Smooth muscle cell of the brain vasculature (primary cell): ENCODE results near the gene DCAF6.

Source experiments
- DNase-seq: peaks from one replicate; pipeline ENCODE4 v3.0.0-alpha.2; 2012; ENCODE audit warnings: low read depth, low spot score

The DCAF6 gene

DNA sequence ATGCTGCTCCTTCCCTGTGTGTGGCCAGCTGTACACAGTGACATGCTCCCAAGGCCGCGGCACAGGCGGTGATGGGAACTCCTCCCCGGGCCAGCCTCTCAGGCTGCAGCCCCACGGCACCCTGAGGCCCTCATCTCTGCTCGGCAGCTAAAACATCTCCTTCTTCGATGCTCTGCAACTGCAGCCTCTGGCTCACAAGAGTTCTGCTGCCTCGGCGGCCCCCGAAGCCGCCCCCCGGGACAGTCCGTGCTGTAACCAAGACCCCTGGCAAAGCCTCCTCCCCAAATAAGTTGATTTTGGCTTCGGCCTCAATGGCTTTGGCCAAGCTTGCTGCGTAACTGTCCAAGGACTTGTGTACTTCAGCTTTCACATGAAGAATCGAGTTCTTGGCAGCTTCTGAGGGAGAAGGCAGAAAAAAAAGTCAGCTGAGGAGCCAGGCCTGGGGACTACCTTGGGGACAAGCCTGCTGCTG lies 149.0 kb downstream of the DCAF6 start:
- no peak for DNase-seq

DNA sequence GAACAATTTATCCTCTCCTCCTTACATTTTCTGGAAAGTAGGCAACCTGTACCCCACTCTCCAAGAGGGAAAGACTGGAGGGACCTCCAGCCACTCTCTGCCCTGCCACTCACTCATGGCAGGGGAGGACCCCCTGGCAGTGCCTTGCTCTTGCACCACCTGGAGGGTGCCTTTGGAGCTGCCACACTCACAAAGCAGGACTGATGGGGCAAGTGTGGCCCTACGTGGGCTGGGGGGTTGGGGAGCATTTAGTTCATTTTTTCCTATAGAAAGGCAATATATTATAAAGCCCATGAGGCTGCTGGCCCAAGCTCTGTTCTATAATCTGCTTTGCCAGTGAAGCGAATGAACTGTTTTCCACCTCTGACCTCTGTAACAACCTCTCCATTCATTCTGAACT lies 150.0 kb downstream of the DCAF6 start:
- DNase-seq = no peak

DNA sequence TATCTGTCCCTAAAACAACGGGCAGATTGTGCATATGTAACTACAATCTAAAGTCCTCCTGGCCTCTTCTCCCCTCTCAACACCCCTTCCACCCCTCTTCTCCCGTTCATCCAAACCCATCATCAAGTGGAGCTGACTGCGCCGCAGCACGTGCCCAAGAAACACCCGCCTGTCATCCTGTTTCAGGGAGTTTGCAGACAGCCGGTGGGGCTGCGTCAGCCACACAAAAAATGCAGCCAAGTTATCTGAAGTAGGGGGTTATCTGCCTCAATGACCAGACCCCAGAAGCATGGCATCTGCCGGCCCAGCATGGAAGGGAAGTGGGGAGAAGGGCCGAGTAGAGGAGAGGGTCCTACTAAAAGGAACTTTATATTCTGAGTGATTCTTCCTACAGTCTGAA lies 151.2 kb downstream of the DCAF6 start:
- DNase-seq = no peak

DNA sequence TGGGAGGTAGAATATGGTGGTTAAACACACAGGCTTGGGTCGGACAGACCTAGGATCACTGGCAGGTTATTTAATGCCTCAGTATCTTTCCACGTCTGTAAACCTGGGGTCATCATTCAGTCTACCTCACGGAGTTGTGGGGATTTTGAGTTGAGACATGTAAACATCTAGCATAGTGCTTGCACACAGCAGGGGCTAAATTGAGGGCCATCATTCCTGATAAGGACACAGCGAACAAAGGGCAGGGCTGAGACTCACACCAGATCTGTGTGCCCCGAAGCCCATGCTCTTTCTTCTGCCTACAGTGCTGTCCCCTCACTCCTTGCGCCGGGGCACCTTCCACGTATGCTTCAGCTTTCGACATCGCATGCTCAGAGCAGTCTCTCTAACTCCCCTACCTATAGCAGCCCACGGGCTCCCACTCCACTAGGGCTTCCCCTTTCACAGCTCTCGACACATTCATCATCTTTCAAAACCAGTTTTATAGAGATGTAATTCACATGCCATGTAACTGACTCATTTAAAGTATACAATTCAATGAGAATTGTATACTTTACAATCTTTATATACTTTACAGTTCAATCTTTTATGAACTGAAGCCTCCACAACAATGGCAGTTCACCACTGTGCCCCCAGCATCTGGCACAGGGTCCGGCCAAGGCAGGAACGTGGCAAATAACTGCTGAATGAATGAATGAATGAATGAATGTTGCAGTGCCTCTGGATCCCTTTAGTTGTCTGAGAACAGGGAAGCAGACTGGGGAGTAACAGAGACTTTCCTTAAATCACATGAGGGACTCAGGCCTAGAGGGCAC lies 152.2 kb downstream of the DCAF6 start:
- no peak for DNase-seq

DNA sequence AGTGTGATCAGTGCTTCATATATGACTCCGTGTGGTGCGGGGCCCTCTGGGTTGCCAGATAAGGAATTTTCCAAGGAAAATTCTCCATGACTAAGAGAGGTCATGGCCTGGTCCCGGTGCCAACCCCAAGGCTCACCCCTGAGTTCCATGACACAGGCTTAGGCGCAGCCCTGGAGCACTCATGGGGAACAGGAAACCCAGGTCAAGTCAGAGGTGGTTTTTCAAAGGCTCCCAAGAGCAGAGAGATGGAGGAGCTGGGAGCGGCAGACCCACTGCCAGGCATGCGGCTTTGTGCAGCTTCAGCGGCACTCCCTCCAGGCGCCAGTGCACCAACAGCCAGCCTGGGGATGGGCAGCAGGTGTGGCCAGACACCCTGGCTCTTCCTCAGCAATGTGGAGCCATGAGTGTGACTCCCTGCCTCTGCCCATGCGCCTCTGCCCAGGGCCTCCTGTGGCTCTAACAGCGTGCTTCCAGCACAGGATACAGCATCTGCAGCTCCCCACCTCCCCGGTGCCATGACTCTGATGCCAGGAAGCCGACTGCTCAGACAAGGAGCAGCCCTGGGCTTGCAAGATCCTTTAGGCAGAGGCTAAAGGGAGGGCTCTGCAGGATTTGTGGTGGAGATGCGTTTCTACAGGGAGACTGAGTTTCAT lies 153.0 kb downstream of the DCAF6 start:
- DNase-seq = no peak

DNA sequence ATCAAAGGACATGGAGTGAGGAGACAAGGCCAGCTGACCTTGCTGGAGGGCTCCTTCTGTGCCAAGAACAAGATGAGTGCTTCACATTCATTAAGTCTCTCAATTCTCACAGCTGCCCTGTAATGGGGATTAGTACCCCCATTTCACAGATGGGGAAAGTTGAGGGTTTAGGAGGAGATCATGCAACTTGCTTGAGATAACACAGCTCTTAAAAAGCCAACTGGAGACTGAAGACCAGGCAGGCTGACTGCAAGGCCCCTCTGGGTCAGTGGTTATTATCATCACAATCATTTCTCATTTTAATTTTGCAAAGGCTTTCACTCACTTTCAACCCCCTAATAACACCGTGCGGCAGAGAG lies 153.5 kb downstream of the DCAF6 start:
- DNase-seq = no peak

DNA sequence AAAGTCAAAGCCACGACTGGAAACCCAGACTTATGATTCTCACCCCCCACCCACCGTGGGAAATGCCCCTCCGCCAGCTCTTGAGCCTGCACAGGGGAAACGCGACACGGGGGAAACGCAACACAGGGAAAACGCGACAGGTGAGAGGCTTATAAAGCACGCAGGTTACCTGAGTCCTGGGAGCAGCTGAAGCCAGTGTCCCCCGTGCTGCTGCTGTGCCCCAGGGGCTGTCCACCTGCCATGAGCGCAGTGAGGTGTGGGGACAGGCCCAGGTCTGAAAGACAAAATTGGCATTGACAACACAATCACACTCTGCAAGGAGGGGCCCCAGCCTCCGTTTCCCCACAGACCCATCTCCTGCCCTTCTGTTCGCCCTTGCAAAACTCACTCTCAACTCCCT lies 153.9 kb downstream of the DCAF6 start:
- no peak for DNase-seq

DNA sequence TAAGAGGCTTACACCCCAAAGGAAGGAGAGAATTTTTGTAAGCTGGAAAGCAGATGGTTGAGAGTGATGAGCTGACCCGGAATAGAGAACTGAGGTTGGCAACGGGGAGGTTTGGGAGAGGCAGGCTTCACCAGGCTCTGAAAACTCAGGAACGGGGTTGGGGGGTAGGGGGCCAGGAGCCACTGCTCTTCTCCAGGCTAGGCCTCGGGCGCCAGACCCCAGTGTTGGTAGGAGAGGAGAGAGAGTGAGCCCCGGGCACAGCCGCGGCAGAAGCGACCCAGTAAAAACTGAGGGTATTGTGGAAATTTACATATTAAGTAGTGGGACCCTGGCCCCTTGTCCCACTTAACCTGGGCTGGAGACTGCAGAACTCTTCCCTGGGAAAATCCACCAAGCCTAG lies 154.6 kb downstream of the DCAF6 start:
- no peak for DNase-seq

DNA sequence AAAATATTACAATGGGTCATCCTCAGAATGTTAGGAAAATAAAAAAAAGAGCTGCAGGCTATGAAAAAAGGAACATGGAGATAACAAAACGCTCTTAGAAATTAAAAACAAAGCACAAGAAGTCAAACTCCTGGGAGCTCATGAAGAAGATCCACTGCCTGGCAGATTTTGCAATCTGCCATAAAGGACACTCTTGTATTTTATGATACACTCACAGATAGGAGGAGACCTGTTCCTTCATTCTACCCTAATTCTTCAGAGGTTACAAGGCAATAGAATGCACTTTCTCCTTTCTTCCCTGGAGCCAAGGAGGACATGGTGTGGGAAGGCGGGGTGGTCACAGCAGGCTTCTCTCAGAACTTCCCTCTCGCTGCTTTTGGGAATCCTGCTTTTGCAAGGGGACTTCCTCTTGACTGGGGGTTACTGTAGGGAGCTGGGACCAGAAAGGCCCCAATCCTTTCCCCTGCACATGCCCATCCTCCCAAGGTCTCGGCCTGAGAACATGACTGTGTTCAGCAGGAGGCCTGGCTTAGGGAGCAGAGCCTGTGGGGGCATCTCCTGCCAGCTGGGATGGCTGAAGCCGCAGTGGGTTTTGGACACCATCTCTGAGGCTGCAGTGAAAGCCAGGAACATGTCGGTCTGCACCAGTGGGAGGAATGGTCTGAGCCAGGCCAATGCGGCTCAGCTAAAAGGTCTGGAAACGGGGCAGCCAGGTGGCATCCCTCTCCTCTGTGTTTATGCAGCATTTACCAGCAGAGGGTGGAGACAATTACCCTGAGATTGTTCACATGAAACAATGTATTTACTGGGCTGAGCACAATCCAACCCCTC lies 155.5 kb downstream of the DCAF6 start:
- no peak for DNase-seq

DNA sequence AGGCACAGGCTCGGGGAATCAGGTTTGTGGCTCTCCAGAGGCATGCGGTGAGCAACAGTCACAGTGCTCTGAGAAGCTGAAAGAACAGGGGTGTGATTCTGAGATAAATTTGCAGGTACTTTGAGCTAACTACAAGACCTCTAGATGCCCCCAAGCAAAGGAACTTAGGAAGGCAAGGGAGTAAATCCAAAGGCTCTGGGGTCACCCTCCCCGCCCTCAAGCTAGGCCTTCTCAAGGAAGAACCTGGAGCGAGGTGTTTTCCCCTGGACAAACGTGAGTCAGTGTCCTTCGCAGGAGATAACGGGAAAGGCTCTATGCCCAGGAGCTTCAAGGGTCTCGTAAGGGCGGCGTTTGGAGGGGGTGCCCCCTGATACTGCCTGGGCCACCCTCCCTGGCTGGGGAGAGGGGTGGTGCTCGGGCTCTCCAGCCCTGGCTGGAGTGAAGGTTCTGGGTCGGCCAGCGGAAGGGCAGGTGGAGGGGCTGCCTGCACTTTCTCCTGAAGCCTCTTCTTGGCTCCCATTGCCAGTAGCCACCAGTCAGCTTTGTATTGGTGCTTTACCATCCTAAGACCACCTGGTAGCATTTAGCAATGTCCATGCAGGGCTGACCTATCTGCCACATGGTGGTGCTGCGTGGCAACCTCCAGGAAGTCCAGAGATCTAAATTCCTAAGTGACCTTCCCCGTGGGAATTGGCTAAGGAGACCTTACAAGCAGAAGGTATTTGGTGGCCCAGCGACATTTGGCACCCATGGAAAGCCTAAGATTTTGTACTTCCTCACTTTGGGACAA lies 156.3 kb downstream of the DCAF6 start:
- no peak for DNase-seq

DNA sequence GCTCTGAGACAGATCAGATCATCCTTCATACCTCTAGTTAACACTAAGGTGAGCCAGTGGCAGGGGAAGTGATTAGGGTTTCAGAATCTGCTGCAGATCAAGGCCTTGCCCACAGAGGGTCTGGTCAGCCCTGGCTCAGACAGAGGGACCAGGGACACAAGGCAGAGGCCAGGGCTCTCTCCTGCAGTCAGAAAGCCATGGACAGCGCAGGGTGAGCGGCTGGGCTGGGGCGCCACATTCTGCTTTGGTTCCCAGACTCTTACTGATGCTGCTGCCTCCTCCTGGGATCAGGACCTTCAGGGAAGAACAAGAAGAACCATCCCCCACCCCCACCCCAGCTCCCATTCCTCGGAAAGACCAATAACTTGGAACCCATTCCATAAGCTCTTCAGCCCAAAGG lies 157.1 kb downstream of the DCAF6 start:
- DNase-seq = no peak

DNA sequence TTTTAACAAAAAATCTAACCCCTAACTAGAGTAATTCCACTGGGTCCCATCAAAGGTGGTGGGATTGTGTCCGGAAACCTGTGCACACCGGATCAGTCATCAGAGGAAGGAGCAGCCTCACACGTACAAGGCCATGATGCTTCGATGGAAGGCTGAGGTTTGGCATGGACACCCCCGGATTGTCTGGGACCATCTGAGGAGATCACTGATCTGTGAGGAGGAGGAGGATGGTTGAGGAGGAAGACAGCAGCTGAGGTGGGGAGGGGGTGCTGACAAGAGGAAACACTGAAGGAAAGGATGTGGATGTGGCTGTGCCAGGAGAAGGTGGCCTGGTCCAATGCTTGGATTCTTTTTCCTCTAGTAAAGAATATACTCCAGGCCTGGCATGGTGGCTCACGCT lies 159.0 kb downstream of the DCAF6 start:
- DNase-seq = no peak

DNA sequence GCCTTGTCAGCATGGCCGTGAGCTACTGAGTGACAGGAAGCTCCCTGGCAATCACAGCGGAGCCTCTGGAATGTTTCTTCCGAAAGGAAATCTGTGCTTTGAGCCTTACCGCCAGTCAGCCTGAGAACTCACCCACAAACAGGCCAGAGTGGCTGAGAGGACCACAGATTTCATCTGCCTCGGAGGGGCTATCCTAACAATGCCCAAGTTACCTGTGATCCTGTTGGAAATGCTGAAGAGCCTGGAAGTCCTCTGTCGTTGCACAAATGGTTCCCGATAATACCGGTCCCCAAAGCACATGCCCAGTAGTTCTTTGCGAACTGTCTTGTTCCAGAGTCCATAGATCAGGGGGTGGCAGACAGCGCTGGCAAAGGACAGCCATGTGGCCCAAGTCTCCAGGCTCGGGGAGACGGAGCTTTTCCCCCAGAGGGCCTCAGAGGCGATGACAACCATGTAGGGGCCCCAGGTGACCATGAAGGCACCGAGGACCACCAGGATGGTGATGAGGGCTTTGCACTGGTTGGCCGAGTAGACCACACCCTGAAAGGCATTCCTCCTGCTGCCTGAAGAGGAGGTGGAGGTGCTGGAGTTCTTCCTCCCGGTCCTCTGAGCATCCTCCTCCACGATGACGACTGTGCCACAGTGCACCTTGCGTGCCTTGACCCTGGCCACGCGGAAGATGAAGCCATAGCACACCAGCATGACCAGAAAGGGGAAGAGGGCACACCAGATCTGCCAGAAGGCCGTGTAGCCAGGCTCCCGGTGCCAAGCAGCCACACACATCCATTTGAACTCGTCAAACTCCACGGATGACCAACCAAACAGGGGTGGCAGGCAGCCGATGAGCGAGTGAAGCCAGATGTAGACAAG lies 160.0 kb downstream of the DCAF6 start:
- no peak for DNase-seq

DNA sequence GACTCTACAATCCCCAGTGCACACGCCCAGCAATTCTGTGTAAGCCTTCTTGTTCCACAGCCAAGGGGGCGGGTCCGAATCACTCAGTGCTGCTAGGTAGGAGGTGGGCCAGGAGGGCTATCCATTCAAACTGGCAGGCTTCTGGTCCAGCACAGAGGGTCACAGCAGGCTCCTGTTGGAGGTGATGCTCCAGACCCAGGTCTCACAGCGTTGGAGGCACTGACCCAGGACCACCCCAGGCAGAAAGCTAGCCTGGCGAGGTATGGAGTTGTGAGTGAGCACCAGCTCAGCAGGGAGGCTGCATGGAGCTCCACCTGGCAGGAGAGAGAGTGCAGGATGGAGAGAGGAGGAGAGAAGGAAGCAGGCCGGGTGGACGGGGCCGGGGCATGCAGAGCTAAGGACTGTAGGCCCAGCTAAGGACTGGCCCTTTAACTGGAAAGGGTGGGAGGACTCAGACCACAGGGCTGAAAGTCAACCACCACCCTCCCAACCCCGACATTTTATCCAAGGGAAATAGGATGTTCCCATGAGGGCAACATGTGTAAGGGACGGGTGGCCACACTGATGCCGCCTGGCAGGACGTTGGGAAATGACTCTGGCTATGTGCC lies 161.5 kb downstream of the DCAF6 start:
- DNase-seq = no peak

DNA sequence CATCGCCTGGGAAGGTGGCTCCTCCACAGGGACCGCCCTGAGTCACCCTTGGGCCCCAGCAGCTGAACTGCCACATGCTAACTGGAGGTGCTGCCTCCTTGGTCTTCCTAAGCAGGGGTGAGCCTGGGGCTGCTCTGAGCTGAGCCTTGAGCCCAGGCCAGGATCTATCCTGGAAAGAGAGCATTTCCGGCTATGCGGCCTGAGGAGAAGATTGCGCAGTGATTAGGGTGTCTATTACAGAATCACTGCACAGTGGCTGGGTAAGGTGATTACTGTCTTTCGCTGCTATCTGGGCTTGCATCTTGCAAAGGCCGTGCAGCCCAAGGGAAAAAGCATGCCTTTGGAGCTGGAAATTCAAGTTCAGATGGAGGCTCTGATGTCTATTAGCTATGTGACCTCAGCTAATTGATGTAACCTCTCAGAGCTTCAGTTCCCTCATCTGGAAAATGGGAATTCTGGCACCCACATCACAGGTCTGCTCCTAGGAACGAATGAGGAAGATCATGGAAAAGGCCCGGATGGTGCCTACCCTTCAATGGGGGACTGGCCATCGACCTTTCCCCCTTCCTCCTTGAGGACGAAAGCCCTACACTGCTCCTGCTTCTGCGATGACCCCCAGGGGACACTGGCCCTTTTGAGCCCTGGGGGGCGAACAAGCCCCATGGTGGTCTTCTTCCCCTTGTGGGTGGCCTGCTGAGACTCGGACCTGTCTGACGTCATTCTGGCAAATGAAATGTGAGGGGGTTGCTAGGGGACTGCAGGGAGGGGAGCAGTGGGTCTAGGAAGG lies 162.2 kb downstream of the DCAF6 start:
- DNase-seq = no peak

DNA sequence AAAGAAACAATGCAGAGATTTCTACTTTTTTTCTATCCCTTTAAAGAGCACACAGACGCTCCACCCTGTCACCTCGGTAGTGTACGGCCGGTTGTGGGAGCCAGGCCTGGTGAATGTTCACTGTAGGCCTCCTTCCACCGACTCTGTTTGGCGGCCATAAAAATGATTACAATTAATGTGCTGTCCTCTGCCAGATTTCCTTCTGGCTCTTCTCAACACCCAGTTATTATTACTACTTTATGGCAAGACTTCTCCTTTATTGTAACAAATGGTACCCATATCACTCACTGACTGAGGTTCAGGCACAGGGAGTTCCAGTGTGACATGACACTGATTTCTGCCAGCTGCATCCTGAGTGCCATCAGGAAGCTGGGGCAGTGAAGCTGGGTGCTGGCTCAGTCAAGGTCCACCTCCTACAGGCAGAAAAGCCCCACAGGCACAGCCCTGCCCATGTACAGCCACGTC lies 162.9 kb downstream of the DCAF6 start:
- DNase-seq = no peak

DNA sequence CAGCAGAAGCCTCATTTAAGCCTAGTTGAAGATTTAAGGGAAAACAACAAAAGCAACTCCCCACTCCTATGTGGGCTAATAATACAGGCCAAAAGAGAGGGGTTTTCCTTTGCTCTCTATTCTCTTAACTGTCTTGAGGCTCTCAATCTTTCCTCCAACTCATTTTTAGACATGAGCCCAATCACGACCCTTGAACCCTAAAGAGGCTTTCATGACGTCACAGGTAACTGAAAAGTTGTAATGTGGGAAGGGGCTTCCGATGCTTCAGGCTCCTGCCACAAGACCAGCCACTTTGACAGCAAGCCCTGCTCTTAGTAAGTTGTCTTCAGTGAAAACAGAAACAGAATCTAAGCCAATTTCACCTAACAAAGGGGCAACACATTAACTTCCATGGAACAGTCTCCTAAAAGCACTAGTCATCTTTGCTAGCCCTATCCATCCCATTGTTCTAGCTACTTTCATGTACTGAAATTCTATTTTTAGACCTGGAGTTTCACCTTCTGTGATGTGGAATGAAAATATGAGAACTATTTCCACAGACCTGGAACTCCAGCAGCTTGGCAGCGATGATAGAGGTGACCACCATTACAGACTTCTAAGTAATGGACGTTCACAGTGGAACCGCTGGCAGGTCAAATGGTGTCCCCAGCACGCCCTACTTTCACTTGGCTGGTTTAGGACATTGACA lies 164.0 kb downstream of the DCAF6 start:
- no peak for DNase-seq

DNA sequence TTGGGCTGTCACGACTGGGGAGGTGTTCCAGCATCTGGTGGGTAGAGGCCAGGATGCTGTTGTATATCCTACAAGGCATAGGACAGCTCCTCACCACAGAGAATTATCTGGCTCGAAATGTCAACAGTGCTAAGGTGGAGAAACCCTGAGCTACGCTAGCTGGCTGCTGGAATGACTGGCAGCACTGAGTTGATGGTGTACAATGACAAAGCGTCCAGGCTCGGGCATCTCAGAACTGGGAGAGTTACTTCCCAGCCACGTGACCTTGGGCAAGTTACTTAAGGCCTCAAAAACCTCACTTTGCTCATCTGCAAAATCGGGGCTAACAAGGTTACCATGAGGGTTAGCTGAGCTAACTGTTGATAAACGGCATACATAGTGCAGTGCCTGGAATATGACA lies 164.9 kb downstream of the DCAF6 start:
- no peak for DNase-seq

DNA sequence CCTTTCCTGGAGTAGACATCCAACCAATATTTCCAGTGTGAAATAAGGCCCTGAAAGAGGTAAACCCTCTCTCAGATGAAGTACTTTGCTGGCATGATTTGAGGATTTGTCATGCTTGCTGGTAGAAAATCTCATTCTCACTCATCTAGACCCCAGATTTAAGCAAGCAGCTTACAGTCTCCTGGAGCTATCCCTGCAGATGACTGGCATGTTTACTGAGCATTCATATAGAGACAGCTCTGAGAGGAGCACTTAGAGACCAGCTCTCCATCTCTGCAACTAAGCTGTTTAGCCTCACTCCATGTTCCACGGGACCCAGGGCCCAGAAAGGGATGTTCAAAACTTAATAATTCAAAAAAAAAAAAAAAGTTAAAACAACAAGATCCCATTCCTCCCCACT lies 166.0 kb downstream of the DCAF6 start:
- DNase-seq = no peak
